Aorta (tissue), 5 donors: ENCODE results near the gene CP. TPM values are rescaled to one million over a fixed set of nuclear protein-coding genes. Genes with fewer than 3 reads are reported as not detected.

Experiments used
- ATAC-seq: fragments of 200-7000 bp; cut with Tn5 transposase; one replicate; pipeline ENCODE4 v1.9.1; 2022; ENCODE audit warnings: moderate library complexity; ENCODE audit not compliant: low FRiP score
- DNase-seq, 2 donors: peaks; one replicate each; pipeline ENCODE4 v3.0.0-alpha.2; 2020
- H3K27ac ChIP-seq, 2 donors: one replicate each; pipeline ENCODE4 v1.5.1; 2013; ENCODE audit warnings: low read length in 2 of 2, mild to moderate bottlenecking in 2 of 2, moderate library complexity in 2 of 2, control low read depth in 1 of 2, inconsistent platforms in 1 of 2, low read depth in 1 of 2
- H3K27me3 ChIP-seq, 2 donors: one replicate each; pipeline ENCODE4 v1.6.1; 2013; ENCODE audit warnings: control low read depth in 1 of 2, low read length in 1 of 2, mild to moderate bottlenecking in 1 of 2, moderate library complexity in 1 of 2; ENCODE audit not compliant: insufficient read depth in 2 of 2, control insufficient read depth in 1 of 2
- H3K36me3 ChIP-seq, 2 donors: one replicate each; pipeline ENCODE4 v1.6.1; 2013; ENCODE audit warnings: control low read depth in 1 of 2, low read length in 1 of 2, mild to moderate bottlenecking in 1 of 2; ENCODE audit not compliant: insufficient read depth in 2 of 2, control insufficient read depth in 1 of 2
- H3K4me1 ChIP-seq, 2 donors: one replicate each; pipeline ENCODE4 v1.6.1; 2013; ENCODE audit warnings: low read length in 2 of 2, control low read depth in 1 of 2, mild to moderate bottlenecking in 1 of 2, moderate library complexity in 1 of 2; ENCODE audit not compliant: insufficient read depth in 2 of 2, control insufficient read depth in 1 of 2
- H3K4me3 ChIP-seq, 2 donors: one replicate each; pipeline ENCODE4 v1.5.1; 2013; ENCODE audit warnings: low read length in 2 of 2, control low read depth in 1 of 2, mild to moderate bottlenecking in 1 of 2
- H3K9me3 ChIP-seq: one replicate; pipeline ENCODE4 v1.6.1; 2013; ENCODE audit warnings: mild to moderate bottlenecking, low read length; ENCODE audit not compliant: control insufficient read depth
- WGBS, 2 donors: extraction: QIAGEN DNeasy Blood & Tissue Kit; methylation state at CpG; one replicate each; pipeline ENCODE4 v1.1.7; 2013; 5-methylcytosine and 5-hydroxymethylcytosine counted together
- intact Hi-C, 2 donors: fragments of 100-400 bp; cut with DNase I; formaldehyde crosslinking; loops; one replicate each; pipeline versions ENCODE4 v1.14.2 to v1.15.0; 2022
- polyA plus RNA-seq, 2 donors: library from polyadenylated mRNA; stranded (reverse); fragments of 200-250 nt; gene quantifications; one replicate each; pipeline ENCODE4 v1.2.3, GENCODE V29; 2013
- total RNA-seq, 2 donors: library from RNA; stranded (reverse); fragmentation: NEBNext Ultra II Directional; extraction: Animal tissue kit (Norgen Biotek cat#: 25700); gene quantifications; one replicate each; pipeline ENCODE4 v1.2.1, GENCODE V29; 2021
- donor health status: healthy with polysubstance abuse.
- donor health status: Bipolar disorder and iron deficiency.
- donor health status: DM: no; HTN: no; CAD: no.
- donor health status: DM: no; HTN: no; CAD: no.
- donor health status: DM: yes; HTN: yes; CAD: no.

Gene CP
- total and polyA plus RNA-seq, 4 donors = 23.7 to 225 (median 30.1) TPM

GRCh38 chr3:149129326-149130205, 92.1 kb downstream of the CP start, which contains the start of gene HPS3:
Gene HPS3 (plus strand): TSS chr3:149129638. CDS start chr3:149129724, 86 bp downstream.
- peaks cover 0 to 5% of the 10 kb centered on the region in 2 donors for H3K4me1 ChIP-seq
- no peaks in the 10 kb centered on the region for H3K9me3 ChIP-seq
- DNase-seq (peak; percentile 96 to 98), ATAC-seq (peak; percentile 98)
- no peaks in the 10 kb centered on the region for H3K36me3 ChIP-seq
- no peaks in the 10 kb centered on the region for H3K27me3 ChIP-seq
- H3K27ac ChIP-seq = peak within 1 kb of the TSS; percentile 19 to 82
- intact Hi-C loops = loop anchor here in 1 of 2 donors (10.0 kb wide), 1 partner anchor 345 kb away; the partner anchor contains the start of gene TM4SF4
- 0% methylated on average over 80 to 84 of the region's 84 CpGs for WGBS, 2 donors
- H3K4me3 ChIP-seq = peak within 1 kb of the TSS; percentile 65 to 86

DNA sequence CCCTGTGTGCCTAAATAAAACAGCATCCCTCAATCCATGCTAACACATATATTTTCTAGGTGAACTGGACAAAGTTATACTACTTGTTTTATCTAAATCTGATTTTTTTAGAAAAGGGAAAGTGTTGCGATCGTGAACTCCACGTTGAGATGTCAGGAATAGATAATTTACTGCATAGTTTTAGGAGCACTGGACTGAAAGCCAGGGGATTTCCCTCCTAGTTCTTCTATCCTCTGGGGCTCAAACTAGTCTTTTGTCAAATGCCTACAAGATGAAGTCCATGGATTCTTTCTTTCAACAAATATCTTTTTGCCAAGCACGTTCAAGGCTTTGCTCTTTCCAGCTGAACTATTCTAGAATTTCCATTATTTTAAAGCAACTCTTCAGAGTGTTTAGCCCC, 92.8 kb downstream of the CP start:
- whole genome bisulfite sequencing, 2 donors = 2 to 3% methylated on average over 4 of the region's 4 CpGs
- intact Hi-C loops = loop anchor here in 1 of 2 donors (10.0 kb wide), 1 partner anchor 346 kb away; the partner anchor contains the start of gene TM4SF4
- DNase-seq = no peak
- no peaks in the 10 kb centered on the region for H3K36me3 ChIP-seq
- peaks cover 0 to 5% of the 10 kb centered on the region in 2 donors for H3K4me1 ChIP-seq
- no peaks in the 10 kb centered on the region for H3K9me3 ChIP-seq
- peak overlapping the region; percentile 65 to 86 for H3K4me3 ChIP-seq
- ATAC-seq = no peak
- no peaks in the 10 kb centered on the region for H3K27me3 ChIP-seq
- peak overlapping the region in 1 of 2 donors; percentile 41 for H3K27ac ChIP-seq

DNA sequence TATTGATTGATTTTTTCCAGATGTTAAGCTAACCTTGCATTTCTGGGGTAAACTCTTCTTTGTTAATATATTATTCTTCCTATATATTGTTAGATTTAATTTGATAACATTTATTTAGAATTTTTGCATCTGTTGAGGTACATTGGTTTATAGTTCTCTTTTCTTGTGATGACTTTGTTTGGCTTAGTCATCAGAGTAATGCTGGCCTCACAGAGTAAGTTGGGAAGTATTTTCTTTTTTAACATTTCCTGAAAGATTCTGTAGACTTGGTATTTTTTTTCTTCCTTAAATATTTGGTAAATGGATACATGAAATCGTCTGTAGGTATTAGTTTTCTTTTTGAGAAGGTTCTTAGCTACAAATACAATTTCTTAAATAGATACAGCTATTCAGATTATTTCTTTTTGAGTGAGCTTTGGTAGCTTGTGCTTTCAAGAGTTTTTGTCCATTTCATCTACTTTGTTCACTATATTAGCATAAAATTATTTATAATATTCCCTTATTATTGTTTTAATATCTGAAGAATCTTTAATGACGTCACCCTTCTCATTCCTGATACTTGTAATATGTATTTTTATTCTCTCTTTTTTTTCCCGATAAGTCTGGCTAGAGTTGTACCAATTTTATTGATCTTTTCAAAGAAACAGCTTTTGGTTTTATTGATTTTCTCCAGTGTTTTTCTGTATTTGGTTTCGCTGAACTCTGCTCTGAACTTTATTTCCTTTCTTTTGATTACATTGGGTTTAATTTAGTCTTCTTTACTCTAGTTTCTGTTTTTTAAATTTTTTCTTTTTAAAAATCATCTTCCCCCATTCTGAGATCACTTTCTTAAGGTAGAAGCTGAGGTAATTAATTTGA, 98.7 kb downstream of the CP start:
- ATAC-seq = no peak
- 86 to 88% methylated on average over 4 of the region's 4 CpGs for WGBS, 2 donors

More for the DNA sequence above, 98.7 kb downstream of the CP start:
- no peaks in the 10 kb centered on the region for H3K4me1 ChIP-seq
- no peaks in the 10 kb centered on the region for H3K27me3 ChIP-seq
- intact Hi-C loops = loop anchor here in 1 of 2 donors (10.0 kb wide), 1 partner anchor 352 kb away; the partner anchor contains the start of gene TM4SF4
- no peak overlapping the region for H3K4me3 ChIP-seq
- no peaks in the 10 kb centered on the region for H3K9me3 ChIP-seq
- no peak for DNase-seq
- no peak overlapping the region for H3K27ac ChIP-seq
- H3K36me3 ChIP-seq = no peaks in the 10 kb centered on the region

Other genes with a start within 250 kb of the CP start
- gene GYG1, start 230.3 kb downstream of the CP start, total RNA-seq = 10 to 100 TPM; 67.3 to 91.7 TPM
- 100 to 1,000 TPM in 1 of 2 donors, 10 to 100 TPM in 1; 73.6 to 101 TPM for gene GYG1, start 230.3 kb downstream of the CP start, polyA plus RNA-seq
- 10 to 100 TPM; 24.6 to 30.1 TPM for gene HLTF, start 135.3 kb downstream of the CP start, total RNA-seq
- 10 to 100 TPM in 1 of 2 donors, 1 to 10 TPM in 1; 4.4 to 15.2 TPM for gene HLTF, start 135.3 kb downstream of the CP start, polyA plus RNA-seq
- 10 to 100 TPM; 17.0 to 32.2 TPM for gene HPS3, start 92.2 kb downstream of the CP start, total RNA-seq
- 10 to 100 TPM; 12.3 to 14.3 TPM for gene HPS3, start 92.2 kb downstream of the CP start, polyA plus RNA-seq
- gene TM4SF18, start 111.8 kb upstream of the CP start, total RNA-seq = 1 to 10 TPM; 3.1 to 9.0 TPM
- 1 to 10 TPM in 1 of 2 donors, not detected in 1; 1.6 TPM for gene TM4SF18, start 111.8 kb upstream of the CP start, polyA plus RNA-seq
- gene TM4SF1, start 155.8 kb upstream of the CP start, total RNA-seq = 100 to 1,000 TPM; 213 TPM
- 100 to 1,000 TPM; 117 to 477 TPM for gene TM4SF1, start 155.8 kb upstream of the CP start, polyA plus RNA-seq